SK-N-MC (cell line): ENCODE results near the gene PALM.

Experiments used
- EZH2 ChIP-seq: fragments of 200-600 bp; sonication (generic); IDR thresholded peaks from one replicate; pipeline ENCODE4 v1.6.1; 2017; ENCODE audit warnings: antibody characterized with exemption
- FOXP2 ChIP-seq: optimal IDR thresholded peaks from 2 replicates; pipeline ENCODE3; 2011; ENCODE audit warnings: mild to moderate bottlenecking, moderate library complexity; ENCODE audit not compliant: insufficient read depth; ENCODE audit errors: extremely low read length, control extremely low read depth
- POLR2AphosphoS5 ChIP-seq: IDR thresholded peaks from 2 replicates; pipeline ENCODE4 v1.6.1; 2012; ENCODE audit warnings: mild to moderate bottlenecking, low read depth, low read length, borderline replicate concordance

- TF ChIP-seq POLR2AphosphoS5 (no peak), EZH2 (no peak), FOXP2 (no peak)
These were observed 55.6 kb downstream of the PALM start for GRCh38 chr19:764301-764700.
